Measurements from ENCODE around the gene UNC13C.

The UNC13C gene

DNA sequence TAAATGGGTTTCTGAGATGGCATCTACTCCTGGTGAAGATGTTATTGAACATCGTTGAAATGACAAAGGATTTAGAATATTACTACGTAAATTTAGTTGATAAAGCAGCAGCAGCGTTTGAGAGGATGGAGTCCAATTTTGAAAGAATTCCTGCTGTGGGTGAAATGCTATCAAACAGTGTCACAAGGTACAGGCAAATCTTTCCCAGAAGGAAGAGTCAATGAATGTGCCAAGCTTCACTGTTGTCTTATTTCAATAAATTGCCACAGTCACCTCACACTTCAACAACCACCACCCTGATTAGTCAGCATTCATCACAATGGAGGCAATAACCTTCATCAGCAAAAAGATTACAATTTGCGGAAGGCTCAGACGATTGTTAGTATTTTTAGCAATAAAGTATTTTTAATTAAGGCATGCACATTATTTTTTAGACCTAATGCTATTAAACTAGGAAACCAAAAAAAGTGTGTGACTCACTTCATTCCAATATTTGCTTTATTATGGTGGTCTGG lies 142.8 kb downstream of the UNC13C start:
- no peak for DNase-seq

GRCh38 chr15:54127574-54127973 lies 149.3 kb downstream of the UNC13C start:
- DNase-seq: no peak

DNA sequence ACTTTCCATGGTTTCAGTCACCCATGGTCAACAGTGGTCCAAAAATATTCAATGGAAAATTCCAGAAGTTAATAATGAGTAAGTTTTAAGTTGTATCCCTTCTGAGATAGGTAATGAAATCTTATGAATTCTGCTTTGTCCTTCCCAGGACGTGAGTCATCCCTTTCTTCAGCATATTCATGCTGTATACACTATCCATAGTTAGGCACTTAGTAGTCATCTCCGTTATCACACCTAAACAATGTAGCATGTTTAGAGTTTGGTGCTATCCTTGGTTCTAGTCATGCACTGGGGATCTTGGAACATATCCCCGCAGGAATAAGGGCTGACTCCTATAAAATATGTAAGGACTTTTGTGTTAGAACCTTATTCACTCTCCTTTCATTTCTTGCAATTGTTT lies 153.2 kb downstream of the UNC13C start:
- DNase-seq: no peak

- DNase-seq: no peak
Observed at GRCh38 chr15:54149115-54149531, 170.9 kb downstream of the UNC13C start.

GRCh38 chr15:54150255-54150654 lies 172.0 kb downstream of the UNC13C start:
- no peak for DNase-seq

DNA sequence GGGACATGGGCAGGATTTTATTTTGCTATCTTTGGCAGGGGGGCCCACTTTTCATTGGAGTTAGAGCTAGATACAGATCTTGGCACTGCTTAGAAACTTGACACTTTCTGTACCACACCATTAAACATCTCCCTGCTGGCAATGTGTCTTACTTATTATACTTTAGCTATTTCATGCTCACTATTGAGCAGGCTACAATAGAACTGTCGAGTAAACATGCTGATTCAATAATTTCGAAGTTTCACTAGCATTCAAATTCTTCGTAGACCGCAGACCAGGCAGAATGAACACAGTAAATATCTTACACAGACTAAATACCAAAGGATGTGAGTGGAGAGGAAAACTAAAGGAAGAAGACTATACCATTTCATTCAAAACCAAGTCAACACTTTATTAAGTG lies 180.8 kb downstream of the UNC13C start:
- DNase-seq: no peak

DNA sequence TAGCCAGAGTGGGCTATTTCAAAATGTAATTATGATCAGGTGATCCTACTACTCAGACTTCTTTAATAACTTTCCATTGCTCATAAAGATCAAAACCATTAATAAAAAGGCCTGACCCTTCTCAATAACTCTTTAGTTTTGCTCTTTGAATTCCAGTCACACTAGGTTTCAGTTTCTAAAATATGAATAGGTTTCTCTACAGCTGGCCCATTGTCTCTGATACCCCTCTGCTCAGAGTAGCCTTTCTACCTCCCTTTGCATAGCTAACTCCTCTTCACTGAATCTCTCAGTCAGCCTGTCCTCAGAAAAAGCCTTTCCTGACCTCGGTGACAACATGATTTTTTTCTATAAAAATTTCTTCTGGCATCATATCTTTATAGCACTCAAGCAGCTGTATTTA lies 209.1 kb downstream of the UNC13C start:
- DNase-seq: no peak

- DNase-seq: no peak
Observed at GRCh38 chr15:54197995-54198394, 219.8 kb downstream of the UNC13C start.

- DNase-seq: no peak
Observed at GRCh38 chr15:54206586-54207321, 228.5 kb downstream of the UNC13C start.

DNA sequence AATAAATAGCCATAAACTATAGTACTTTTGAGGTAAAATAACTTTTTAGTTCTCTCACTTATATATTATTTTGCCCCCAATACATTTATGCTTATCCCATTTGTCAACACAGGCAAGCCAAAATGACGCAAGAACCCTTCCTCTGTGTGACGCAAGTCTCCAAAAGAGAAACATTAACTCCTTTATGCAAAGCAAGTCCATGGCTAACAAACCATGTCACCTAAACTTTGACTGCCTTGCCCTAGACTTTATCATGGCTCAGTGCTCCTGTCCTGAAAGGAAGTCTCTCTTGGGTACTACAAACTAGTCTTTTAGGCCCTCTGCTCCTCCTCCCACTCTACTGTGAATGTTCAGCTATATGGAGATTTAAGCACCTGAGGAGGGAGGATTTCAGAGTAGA lies 230.5 kb downstream of the UNC13C start:
- DNase-seq: no peak

DNA sequence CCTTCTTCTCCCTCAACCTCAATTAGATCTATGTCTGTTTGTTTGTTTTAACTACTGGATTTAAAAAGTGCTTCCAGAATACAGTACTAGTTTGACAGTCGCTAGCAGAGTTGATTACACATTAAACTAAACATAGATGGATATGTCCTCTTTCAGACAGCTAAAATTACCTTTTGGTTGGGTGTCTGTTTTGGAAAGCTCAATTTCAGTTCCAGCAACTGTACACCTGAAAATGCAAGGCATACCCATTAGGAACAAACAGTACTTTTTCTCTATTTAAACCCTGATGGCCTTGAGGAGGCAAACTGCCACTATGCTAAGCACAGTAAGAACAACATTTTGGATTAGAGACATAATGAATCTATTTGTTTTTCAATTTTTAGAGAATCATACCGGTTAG lies 234.4 kb downstream of the UNC13C start:
- DNase-seq: no peak

DNA sequence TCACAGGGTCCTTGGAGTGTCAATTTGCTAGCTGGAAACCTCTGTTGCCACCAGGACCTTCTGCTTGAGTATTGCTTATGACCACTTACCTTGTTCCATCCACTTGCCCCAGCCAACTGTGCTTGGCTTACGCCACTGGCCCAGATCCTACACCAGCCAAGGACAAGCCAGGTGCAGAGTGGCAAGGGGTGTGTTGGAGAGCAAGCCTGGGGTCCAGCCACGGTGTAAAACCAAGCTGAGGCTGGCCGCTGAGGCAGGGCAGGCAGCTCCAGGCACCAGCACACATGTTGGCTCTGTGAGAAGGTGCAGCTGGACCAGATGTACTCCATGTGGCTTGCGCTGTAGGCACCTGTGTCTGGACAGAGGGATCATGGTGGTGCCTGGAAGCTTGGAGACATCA lies 248.2 kb downstream of the UNC13C start:
- no peak for DNase-seq

DNA sequence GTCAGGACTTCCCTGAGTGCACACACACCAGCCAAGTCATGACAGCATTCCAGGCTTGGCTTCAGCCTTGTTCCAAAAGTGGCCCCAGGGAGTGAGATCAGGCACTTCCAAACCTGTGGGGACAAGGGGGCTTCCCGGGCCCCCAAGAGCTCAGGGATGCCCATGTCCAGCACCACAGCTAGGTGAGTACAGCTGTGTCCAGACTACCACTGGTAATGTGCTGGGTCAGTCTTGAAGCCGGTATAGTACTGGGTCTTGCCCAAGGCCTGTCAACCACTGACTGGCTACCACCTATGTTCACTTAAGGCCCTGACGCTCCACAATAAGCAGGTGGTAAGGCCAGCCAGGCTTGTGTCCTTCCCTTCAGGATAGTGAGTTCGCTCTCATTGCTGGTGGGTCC lies 249.3 kb downstream of the UNC13C start:
- no peak for DNase-seq

GRCh38 chr15:54250326-54250725 lies 272.1 kb downstream of the UNC13C start:
- DNase-seq: no peak

DNA sequence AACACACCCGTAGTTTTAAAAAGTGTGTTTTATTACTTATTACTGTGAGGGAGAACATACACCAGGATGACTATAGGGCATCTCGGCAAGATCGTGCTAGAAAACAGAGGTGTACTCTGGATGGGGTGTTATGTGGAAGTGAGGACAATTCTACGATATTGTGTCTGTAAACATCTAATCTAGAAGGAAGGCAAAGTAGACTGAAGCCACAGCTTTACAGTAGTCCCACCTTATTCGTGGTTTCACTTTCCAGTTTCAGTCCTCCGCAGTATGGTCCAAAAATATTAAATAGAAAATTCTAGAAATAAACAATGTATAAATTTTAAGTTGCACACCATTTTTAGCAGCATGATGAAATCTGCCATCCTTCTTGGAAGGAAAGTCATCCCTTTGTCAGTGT lies 277.9 kb downstream of the UNC13C start:
- no peak for DNase-seq

DNA sequence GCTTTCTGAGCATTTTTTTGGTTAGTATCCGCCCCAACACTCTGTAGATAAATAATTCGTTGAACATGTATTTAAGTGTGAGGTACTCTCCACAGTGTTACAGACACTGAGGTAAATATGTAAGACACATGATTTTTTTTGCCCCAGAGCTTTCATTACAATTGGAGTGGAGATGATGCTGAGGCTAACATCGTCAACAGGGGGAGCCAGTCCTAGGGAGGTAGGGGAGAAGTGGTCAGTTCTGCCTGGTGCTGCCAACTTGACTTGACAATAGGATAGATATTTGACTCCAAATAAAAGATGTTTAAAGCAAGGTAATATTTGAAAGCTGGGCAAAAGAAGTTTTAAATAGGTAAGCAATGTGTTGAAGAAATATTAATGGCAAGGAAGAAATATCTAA lies 295.7 kb downstream of the UNC13C start:
- no peak for DNase-seq

DNA sequence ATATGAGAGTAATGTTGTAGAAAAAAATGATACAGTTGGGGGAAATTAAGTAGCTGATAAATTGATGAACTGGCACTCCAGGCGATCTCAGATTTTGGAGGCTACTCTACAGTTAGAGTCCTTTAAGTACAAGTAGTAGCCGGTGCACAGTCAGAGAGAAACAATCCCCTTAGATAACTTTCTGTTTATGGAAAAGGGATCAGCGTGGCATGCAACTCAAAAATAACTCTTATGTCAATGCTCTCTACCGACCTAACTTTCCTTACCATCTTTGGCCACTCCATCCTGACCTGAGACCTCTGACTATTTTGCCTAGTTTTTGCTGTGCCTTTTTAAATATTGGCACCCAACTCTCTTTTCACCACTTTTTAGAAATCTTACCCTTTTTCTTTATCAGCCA lies 299.6 kb downstream of the UNC13C start:
- DNase-seq: no peak

DNA sequence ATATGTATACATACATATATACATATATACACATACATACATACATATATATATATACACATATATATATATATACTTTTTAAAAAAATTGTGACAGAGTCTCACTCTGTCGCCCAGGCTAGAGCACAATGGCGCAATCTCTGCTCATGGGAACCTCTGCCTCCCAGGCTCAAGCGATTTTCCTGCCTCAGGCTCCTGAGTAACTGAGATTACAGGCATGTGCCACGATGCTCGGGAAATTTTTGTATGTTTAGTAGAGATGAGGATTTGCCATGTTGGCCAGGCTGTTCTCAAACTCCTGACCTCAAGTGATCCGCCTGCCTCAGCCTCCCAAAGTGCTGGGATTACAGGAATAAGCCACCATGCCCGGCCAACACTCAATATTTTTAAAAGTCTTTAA lies 302.5 kb downstream of the UNC13C start:
- no peak for DNase-seq

- no peak for DNase-seq
Observed at GRCh38 chr15:54282228-54282836, 304.1 kb downstream of the UNC13C start.

DNA sequence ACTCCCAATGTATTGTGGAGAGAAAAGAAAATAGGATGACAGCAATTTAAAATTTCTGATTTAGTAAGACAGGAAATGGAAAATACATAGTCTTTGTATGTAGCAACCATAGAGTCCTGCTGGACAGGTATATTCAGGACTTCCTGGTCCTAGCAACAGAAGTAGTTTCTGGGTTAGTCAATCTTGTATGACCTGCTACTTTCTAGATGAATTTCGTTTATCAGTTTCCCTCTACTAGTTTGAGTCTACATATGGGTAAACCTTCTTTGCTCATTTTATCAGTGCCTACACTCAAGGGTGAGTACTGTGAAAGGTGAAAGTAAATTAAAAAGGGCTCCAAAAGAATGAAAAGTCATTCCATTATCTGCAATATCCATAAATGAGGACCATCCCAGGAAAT lies 309.8 kb downstream of the UNC13C start:
- no peak for DNase-seq

DNA sequence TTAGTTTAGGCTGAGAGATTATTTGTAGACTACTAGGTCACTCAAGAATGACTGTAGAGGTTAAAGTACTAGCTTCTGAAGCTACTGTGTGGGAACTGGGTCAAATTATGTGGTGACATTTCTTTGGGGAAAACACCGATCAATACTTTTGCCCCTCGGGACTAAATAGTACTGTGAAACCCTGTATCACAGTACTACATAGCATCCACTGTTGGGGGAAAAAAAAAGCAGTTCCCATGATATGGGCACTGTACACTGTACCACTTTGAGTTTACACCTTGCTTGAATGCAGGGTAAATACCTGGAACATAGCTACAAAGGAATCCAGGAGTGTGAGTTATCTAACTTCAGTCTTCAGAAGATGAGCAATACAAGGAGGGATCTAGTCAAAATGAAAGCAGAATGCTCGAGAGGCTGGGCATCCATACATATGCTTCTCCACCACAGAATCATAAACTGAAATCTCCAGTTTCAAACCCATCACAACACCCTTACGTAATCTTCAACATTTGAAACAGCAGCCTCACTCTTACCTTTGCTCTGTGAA lies 311.4 kb downstream of the UNC13C start:
- DNase-seq: no peak

- no peak for DNase-seq
Observed at GRCh38 chr15:54298396-54298795, 320.2 kb downstream of the UNC13C start.

DNA sequence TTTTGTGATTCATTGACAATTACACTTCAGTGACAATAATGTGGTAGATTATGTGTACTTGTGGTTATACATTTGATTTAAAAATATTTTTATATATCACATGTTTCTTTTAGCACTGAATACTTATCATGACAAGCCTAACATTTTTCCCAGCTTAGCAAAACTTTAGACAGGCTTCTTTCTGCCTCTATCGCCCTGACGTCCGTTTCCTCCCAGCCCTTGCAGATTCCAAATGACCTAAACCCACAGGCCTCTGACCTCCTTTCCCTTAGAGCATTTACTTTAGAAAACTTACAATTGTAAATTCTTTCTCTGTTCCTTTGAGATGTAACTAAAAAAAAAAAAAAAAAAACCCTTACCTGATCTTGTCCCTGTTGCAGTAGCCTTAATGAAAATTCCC lies 326.1 kb downstream of the UNC13C start:
- no peak for DNase-seq

- DNase-seq: no peak
Observed at GRCh38 chr15:54305138-54305537, 326.9 kb downstream of the UNC13C start.
